Heart right ventricle (tissue), 16 donors: Measurements from ENCODE around the gene LAMA5. TPM values are rescaled to one million over a fixed set of nuclear protein-coding genes. Genes with fewer than 3 reads are reported as not detected.

Source experiments
- ATAC-seq, 8 donors: fragments of 200-7000 bp; cut with Tn5 transposase; one replicate each; pipeline ENCODE4 v1.9.1; 2020; ENCODE audit warnings: mild to moderate bottlenecking in 8 of 8, moderate library complexity in 8 of 8, moderate number of reproducible peaks in 1 of 8
- DNase-seq, 2 donors: peaks; one replicate each; pipeline ENCODE4 v3.0.0-alpha.2; 2020
- H3K27ac ChIP-seq, 10 donors: fragments of 200-600 bp; sonication (generic) in 2 of 10; one replicate each; pipeline versions ENCODE4 v1.5.0 to v1.8.0; 2020 to 2022; ENCODE audit warnings: mild to moderate bottlenecking in 3 of 10
- H3K27me3 ChIP-seq, 7 donors: fragments of 200-600 bp; one replicate each; pipeline ENCODE4 v1.8.0; 2021 to 2022; ENCODE audit warnings: mild to moderate bottlenecking in 2 of 7
- H3K36me3 ChIP-seq, 9 donors: fragments of 200-600 bp; sonication (generic) in 1 of 9; one replicate each; pipeline versions ENCODE4 v1.5.0 to v1.8.0; 2020 to 2022; ENCODE audit warnings: mild to moderate bottlenecking in 2 of 9
- H3K4me1 ChIP-seq, 9 donors: fragments of 200-600 bp; sonication (generic) in 1 of 9; one replicate each; pipeline versions ENCODE4 v1.5.0 to v1.8.0; 2020 to 2022; ENCODE audit warnings: mild to moderate bottlenecking in 4 of 9
- H3K4me3 ChIP-seq, 10 donors: fragments of 200-600 bp; sonication (generic) in 2 of 10; one replicate each; pipeline versions ENCODE4 v1.5.0 to v1.8.0; 2020 to 2022; ENCODE audit warnings: mild to moderate bottlenecking in 7 of 10, moderate library complexity in 2 of 10
- H3K9me3 ChIP-seq, 11 donors: fragments of 200-600 bp in 10 of 11; sonication (generic) in 2 of 11; one replicate each; pipeline versions ENCODE4 v1.5.0 to v1.8.0; 2013 to 2022; ENCODE audit warnings: mild to moderate bottlenecking in 2 of 11, control low read depth in 1 of 11, moderate library complexity in 1 of 11
- CTCF ChIP-seq, 9 donors: fragments of 200-600 bp; sonication (generic) in 2 of 9; IDR thresholded peaks; one replicate each; pipeline versions ENCODE4 v1.5.0 to v1.8.0; 2021 to 2022; ENCODE audit warnings: antibody characterized with exemption in 9 of 9, mild to moderate bottlenecking in 5 of 9, moderate library complexity in 1 of 9
- WGBS, 2 donors: extraction: QIAGEN DNeasy Blood & Tissue Kit; methylation state at CpG; one replicate each; pipeline ENCODE4 v1.1.7; 2013; ENCODE audit warnings: inconsistent platforms in 1 of 2; 5-methylcytosine and 5-hydroxymethylcytosine counted together
- intact Hi-C, 10 donors: fragments of 100-400 bp; cut with DNase I; formaldehyde crosslinking; loops; one replicate each; pipeline versions ENCODE4 v1.11.1 to v1.14.2; 2022
- polyA plus RNA-seq, 2 donors: library from polyadenylated mRNA; stranded (reverse); fragments of 200-250 nt; gene quantifications; one replicate each; pipeline ENCODE4 v1.2.3, GENCODE V29; 2013
- total RNA-seq, 10 donors: library from RNA; stranded (reverse); fragmentation: NEBNext Ultra II Directional in 3 of 10; extraction: Animal tissue kit (Norgen Biotek cat#: 25700) in 3 of 10; gene quantifications; one replicate each; pipeline versions ENCODE4 v1.2.1 to v1.2.4, GENCODE V29; 2021 to 2023
- donor health status: Arrhythmogenic right ventricular cardiomyopathy.
- donor health status: ischemic (EF 13 %, LVEDD 7.1; RV severe dilation, severe dysfunction).
- donor health status: healthy with polysubstance abuse.
- donor health status: DM: no; HTN: yes; CAD: no.
- donor health status: DM: no; HTN: no; CAD: no.
- donor health status: ischemic (EF 25% LVEDD 6.9; RV normal size, moderate dysfunction).
- donor health status: ischemic (EF 25% LVEDD 5.7; RV mildly dilated, moderate dysfunction).
- donor health status: healthy.
- donor health status: DM: yes; HTN: yes; CAD: no.
- donor health status: Ischemic cardiomyopathy.
- donor health status: ischemic (EF 35%, LVEDD 5.7; RV mildly dilated, moderate dysfunction).
- donor health status: nonischemic (EF 11% LVEDD 7.7; RV severe dilation, severe dysfunction).
- donor health status: DM: yes; HTN: yes; CAD: no.
- donor health status: PGD.
- donor health status: ischemic (EF 29% LVEDD 5.4; RV normal size, mild dysfunction).
- donor health status: nonischemic (EF 23%, LVEDD 6.1; RV moderate dilation, normal function).

LAMA5 gene
- total and polyA plus RNA-seq, 12 donors = 53.9 to 358 (median 76.5) TPM

- no peak for DNase-seq
- no peak overlapping the region for H3K4me3 ChIP-seq
- intact Hi-C loops = no loop called here
- H3K27ac ChIP-seq = no peak overlapping the region
- WGBS, 2 donors = 60 to 66% methylated on average over 17 of the region's 17 CpGs
- no peak for ATAC-seq
- no peaks in the 10 kb centered on the region for H3K27me3 ChIP-seq
- H3K36me3 ChIP-seq = peaks cover 0 to 97% (median 47%) of the 10 kb centered on the region in 9 donors
- no peaks in the 10 kb centered on the region for H3K9me3 ChIP-seq
- peaks cover 0 to 8% (median 0%) of the 10 kb centered on the region in 9 donors for H3K4me1 ChIP-seq
- TF ChIP-seq CTCF (IDR thresholded peaks at IDR 0.05) = no peak
Observed at GRCh38 chr20:62294516-62294915, 72.6 kb downstream of the LAMA5 start.

GRCh38 chr20:62293946-62294345 is 73.2 kb downstream of the LAMA5 start:
- TF ChIP-seq CTCF (IDR thresholded peaks at IDR 0.05) = no peak

GRCh38 chr20:62293111-62293784 is 73.9 kb downstream of the LAMA5 start:
- H3K27ac ChIP-seq = no peak overlapping the region
- peaks cover 0 to 8% (median 0%) of the 10 kb centered on the region in 9 donors for H3K4me1 ChIP-seq
- no peaks in the 10 kb centered on the region for H3K27me3 ChIP-seq
- 92 to 93% methylated on average over 20 of the region's 20 CpGs for WGBS, 2 donors
- peaks cover 0 to 97% (median 53%) of the 10 kb centered on the region in 9 donors for H3K36me3 ChIP-seq
- TF ChIP-seq CTCF (IDR thresholded peaks at IDR 0.05) = no peak
- H3K4me3 ChIP-seq = no peak overlapping the region
- ATAC-seq = no peak
- no peak for DNase-seq
- H3K9me3 ChIP-seq = no peaks in the 10 kb centered on the region
- intact Hi-C loops = no loop called here

More at GRCh38 chr20:62293946-62294345, 73.2 kb downstream of the LAMA5 start:
- peaks cover 0 to 8% (median 0%) of the 10 kb centered on the region in 9 donors for H3K4me1 ChIP-seq
- H3K4me3 ChIP-seq = no peak overlapping the region
- DNase-seq (no peak), ATAC-seq (no peak)
- H3K27ac ChIP-seq = no peak overlapping the region
- WGBS, 2 donors = 85% methylated on average over 9 of the region's 9 CpGs
- peaks cover 0 to 100% (median 52%) of the 10 kb centered on the region in 9 donors for H3K36me3 ChIP-seq
- H3K9me3 ChIP-seq = no peaks in the 10 kb centered on the region
- intact Hi-C loops = no loop called here
- no peaks in the 10 kb centered on the region for H3K27me3 ChIP-seq

- no peaks in the 10 kb centered on the region for H3K27me3 ChIP-seq
- DNase-seq (no peak), ATAC-seq (no peak)
- H3K4me3 ChIP-seq = no peak overlapping the region
- H3K27ac ChIP-seq = no peak overlapping the region
- H3K4me1 ChIP-seq = peaks cover 0 to 14% (median 4%) of the 10 kb centered on the region in 9 donors
- H3K9me3 ChIP-seq = no peaks in the 10 kb centered on the region
- WGBS, 2 donors = 90 to 94% methylated on average over 11 of the region's 11 CpGs
- peaks cover 0 to 98% (median 53%) of the 10 kb centered on the region in 9 donors for H3K36me3 ChIP-seq
- no peak for TF ChIP-seq CTCF (IDR thresholded peaks at IDR 0.05)
- intact Hi-C loops = no loop called here
Observed at GRCh38 chr20:62292108-62292507, 75.0 kb downstream of the LAMA5 start.
